SKM-1 (cell line): ENCODE data around the gene ERN1.

ENCODE experiments used
- DNase-seq: peaks from one replicate; lab custom pipeline; 2025; ENCODE audit not compliant: unreplicated experiment; lab: John Stamatoyannopoulos, UW

Gene ERN1

DNA sequence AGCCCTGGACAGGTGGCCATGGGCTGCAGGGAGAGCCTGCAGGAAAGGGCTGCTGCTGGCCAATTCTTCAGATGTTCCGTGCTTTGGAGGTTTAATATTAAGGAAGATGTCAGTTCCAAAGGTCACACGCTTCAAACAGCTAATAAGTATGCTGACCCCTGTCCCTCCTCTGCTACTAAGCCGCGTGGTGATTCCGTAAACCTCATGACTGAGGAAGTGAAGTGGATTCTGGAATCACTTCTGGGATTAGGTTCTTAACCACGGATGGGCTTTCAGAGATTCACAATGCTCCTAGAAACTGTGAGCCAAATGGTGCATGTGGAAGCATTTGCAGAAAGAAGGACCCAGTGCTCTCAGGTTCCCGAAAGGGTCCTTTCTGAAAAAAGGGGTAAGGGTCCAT lies 28.5 kb upstream of the ERN1 start:
- DNase-seq, result no peak

DNA sequence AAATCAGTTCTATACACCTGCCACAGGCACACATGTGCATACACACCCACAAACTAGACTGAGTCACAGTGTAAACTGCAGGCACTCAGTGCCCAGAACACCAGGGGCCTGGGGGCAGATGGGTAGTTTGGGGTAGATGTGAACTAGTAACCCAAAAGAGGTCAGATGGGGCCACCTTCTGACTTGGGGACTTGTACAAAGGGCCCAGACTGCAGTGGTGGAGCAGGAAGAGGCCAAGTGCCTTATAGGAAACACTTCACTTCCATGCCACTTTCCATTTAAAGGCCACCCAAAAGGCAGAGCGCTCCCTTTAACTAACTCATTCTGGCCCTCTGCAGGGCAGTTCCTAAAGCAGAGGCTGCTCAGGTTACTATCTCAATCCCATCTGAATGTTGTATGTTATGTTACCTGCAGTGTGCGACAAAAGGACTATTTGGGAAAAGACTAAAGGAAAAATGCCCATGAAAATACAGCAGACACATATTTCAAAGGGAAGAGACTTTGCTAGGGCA lies 27.8 kb upstream of the ERN1 start:
- no peak for DNase-seq

DNA sequence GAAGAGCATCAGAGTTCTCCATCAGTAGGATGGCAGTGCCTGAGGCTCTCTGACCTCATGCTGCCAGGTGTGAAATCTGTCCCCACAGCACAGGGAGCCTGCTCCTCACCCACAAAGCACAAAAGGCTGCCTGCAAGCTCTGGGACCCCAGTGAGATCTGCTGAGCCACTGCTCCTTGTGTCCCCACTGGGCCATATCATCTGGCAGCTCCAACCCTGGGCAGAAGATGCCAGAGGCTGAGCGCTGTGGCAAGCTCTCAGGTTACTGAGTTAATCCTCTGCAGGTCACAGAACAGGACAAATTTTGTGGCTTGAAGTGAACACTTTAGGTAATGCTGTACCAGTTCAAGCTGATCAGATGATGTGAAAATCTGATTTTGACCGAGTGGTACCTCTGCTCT lies 26.7 kb upstream of the ERN1 start:
- DNase-seq, result no peak

DNA sequence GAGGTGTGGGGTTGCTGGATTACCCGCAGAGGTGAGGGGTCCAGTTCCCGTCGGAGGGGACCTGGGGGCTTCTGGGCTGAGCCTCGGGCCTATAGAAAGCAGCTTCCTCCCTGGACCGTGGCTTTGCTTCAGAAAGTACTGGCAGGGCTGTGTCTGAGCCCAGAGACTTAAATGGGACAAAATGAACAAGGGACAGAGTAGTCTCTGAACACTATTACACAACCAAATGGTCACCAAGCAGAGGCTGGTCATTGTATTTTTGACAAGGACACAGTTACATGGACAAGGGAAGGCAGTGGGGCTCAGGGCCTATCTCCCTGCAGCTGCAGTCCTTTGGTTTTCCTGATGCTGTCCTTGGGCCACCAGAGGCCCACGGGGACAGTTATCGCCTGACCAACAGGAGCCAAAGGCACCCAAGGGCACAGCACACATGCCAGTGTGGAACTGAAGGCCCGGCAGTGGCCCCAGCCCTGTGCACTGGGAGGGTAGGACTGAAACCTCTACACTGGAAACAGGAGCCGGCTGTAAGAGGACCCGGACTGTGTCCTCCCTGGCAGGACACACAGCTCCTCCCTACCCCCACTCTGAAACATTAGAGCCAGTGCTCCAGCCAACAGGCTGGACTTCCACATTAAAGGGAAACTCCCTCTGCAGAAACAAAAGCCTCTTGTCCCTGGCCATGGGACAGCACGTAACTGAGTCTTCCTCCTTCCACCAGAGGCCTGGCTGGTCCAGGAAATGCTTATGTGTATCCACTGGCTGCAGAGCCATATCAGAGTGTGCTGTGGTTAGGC lies 26.0 kb upstream of the ERN1 start:
- DNase-seq, result no peak

DNA sequence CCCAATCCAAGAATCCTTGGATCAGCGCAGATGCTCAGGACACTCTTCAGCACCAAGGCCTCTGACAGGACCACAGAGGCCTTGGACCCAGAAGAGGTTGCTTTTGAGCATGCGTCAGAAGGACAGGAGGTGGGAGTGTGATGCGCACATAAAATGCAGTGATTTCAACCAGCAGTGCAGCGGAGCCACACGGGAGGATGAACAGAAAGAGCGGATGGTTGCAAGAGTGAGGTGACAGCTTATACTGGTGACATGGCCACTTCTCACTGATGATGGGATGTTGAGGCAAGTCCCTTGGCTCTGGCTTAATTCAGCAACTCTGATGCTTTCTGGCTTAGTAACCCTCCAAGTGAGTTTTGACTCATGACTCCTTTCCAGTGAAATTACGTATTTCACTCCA lies 25.2 kb upstream of the ERN1 start:
- no peak for DNase-seq

DNA sequence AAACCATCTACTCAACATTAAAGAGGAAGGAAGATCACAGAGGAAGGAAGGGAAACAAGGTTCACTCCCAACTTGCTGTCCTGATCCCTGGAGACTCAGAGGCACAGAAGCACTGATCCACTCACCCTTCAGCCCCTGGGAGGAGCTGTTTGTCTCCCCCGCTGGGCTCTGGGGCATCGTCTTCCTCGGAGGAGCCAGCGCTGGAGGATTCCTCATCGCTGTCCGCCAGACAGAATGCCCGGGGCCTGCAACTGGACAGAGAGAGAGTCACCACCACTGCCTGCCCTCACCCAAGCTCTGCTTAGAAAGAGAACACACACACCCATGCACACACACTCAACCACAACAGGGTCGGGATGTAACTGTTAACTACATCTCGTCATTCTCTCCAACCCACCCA lies 24.8 kb upstream of the ERN1 start:
- no peak for DNase-seq

DNA sequence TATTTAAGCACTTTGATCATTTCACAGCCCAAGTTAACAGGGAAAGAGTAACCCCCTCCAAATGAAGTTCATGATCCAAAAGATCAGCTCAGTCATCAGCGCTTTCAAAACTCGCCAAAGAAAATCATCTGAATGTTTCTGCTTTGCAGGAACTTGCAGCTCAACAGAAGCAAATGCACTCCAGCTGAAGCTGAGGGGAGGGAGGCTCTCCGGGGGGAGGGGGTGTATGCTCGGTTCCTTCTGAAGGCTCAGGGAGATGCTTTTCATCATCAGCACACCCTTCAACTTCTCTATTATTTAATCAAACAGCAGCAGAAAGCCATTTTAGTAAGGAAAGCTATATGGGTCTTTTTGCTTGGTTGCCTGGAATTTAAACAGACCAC lies 24.4 kb upstream of the ERN1 start:
- DNase-seq, result no peak

DNA sequence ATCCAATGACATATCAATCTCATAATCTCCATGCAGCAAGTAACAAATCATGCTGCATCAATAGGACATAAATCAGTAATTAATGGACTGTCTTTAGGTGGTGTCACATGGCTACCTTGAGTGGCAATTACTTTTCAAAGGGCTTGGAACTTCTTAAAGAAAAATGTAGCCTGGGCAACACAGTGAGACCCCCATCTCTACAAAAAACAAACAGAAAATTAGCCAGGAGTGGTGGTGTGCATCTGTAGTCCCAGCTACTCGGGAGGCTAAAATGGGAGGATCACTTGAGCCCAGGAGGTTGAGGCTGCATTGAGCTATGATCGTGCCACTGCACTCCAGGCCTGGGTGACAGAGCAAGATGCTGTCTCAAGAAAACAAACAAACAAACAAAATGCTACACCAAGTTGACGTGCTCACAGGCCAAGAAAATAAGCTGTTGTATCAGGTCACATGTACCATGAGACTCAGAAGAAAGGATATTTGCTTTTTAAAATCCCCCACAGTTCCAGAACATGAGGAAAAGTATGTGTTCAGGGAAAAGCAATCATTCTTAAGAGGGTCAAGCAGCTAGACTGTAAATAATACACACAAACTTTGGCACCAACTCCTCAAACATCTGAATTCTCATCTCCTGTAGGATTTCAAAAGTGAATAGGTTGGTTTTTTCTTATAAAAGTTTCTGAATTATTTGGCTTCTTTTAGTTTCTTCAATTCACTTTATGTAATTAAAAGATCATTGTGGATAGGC lies 23.8 kb upstream of the ERN1 start:
- DNase-seq, result no peak

DNA sequence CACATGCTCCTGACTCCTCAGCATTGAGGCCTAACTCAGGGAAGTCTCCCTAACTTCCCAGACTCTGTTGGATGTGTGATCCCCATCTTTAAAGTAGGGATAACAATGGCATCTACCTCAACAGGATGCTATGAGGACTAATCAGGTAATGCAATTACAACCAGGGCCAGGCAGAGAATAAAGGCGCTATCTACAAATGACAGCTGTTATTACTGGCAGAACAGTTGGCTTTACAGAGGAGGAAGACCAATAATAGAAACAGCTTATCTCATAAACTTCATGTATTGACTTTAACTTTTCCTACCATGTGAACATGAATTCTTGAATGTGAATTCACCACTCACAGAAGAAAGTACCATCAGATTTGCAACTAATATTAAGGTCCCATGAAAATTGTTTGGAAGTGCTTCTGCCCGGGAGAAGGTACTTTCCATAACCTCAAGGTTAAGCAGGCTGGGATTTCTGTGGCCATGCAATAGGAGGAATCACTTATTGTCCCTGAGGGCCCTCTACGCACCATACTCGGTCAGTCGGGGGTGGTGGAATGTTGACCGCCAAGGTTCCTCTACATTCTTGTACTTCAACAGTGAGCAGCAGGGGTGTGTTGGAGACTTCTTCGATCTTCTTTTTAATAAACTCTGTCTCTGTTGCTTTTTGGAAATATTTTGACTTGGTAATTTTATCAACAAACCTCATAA lies 22.6 kb upstream of the ERN1 start:
- DNase-seq, result no peak

DNA sequence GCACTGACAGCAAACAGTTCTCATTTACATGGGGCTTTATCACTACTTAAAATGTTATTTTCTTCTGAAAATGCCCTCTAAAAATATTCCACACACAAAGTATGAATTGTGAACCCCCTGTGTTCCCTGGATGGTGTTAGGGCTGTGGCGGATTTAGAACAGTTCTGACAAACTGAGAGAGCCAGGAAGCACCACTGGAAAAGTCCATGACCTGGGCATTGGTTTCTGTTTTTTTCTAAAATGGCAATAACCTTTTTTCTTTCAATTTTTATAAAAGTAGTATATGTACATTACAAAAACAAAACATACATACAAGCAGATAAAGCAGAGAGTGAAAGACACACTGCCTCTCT lies 21.0 kb upstream of the ERN1 start:
- no peak for DNase-seq

DNA sequence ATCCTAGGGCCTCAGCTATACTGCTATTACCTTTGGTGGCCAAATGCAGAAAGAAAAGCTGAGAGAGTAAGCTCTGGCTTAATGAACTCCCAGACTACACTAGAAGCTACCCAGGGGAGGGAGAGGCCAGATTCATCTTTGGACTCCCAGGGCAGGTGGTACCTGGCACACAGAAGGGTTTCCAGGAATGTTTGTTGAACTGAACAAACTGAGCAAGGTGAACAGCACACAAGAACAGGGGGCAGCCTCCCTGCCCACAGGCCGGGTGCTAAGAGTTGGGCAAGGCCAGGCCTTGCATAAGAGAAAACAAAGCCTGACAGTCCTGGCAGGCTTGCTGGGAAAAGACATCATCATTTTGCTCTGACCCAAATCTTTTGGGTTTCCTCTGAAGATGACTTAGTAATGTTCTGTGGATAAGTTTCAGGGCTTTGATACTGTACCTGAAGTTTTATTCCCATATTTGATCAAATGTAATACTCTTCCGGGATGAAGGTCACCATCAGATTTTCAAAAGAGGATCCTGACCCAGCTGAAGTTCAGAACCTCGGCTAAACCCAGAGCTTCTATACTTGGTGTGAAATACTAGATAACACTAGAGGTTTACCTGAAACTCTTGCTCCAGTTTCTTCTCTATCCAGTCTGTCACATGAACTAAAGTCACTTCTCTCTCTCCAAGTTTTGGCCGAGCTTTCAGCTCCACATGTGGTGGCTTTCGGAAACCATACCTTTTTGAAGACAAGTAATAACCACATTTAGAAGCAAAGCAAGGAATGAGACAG lies 20.5 kb upstream of the ERN1 start:
- DNase-seq, result no peak

DNA sequence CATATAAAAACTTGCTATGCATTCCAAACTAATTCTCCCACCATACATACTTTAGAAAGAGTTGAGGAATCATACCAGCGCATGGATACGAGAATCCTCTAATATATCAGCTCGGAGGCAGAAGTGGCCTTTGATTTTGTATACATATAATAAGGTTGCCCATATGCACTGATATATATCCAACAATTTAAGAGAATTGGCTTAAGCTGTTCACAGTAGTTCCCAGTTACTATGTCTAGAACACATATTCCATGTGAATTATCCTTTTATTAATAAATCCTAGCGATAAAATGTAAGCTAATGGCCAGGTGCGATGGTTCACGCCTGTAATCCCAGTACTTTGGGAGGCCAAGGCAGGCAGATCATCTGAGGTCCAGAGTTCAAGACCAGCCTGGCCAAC lies 19.3 kb upstream of the ERN1 start:
- DNase-seq, result no peak

DNA sequence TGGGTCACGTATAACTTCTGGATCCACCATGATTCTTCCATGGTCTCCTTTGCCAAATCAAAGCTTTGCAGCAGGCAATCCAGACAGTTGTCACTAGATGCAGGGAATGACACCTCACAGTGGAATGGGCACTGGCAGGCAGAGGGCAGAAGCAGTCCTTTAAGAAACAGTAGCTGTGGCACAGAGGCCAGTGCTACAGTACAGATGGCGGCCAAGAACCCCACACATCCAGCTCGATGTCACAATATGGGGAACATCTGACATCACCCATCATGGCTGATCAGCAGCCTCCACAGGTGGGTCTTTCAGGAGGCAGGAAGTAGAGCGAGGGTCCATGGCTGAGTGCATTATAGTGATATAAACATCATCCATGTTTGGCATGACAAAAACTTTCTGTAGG lies 18.8 kb upstream of the ERN1 start:
- no peak for DNase-seq

DNA sequence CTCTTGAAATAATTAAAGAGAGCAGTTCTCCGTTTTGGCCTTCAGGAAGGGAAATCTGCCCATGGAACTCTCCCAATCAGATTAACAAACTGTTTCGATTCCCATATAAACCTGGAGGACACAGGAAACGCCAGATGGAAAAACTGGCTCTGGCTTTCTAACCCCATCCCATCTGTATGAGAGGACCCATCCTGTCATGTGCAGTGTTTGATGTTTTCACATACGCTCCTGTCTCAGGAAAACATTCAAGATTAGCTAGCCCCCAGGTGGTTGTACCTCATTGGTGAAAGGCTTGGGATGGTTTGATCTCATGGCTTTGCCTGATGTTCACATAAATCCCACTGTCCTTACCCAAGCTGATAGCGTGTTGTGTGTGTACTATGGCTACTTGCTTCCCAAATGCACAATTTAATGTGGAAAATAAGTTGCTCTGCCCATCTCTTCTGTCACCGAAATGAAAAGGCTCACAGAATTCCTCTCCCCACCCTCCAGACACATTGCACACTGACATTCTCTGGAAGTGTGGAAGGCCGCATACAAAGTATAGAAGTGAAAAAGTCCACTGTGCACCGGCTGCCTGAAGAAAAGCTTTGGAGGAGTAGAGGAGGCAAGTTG lies 18.2 kb upstream of the ERN1 start:
- DNase-seq, result no peak

DNA sequence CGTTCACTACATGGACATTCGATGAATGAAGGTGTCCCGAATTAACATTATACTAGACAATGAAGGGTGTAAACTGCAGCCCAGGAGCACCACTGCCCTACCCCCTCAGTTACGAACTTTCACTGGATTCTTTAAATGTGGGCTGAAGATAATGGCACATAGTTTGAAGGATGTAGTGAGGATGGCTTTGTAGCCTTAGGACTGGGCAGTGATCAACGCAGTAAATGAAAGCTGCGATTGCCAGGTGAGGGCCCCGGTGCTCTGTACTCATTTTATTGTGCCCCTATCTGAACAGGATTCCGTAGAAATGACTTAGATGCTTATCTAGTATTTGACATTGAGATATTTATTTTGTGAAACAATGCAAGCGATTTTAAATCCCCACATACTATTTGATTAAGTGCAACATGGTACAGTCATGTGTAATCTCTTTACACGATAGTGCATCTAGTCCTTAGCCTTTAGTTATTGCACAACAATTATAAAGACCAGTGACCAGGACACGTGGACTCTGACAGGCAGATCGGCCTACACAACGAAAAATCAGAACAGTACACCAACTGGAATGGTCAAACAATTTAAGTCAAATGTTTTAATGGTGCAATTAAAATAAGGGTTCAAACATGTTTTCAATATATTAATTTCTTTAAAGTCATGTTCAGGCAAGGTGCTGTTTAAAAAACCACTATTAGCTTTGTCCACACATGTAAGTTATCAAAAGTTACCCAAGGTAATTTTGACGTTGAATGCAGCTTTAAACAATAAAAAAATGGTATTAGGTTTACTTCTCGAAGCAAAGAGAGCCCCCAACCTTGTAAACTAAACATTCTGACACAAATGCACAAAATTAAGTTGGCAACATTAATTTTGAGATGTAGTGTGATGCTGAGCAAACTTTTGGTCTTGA lies 17.4 kb upstream of the ERN1 start:
- DNase-seq, result no peak

DNA sequence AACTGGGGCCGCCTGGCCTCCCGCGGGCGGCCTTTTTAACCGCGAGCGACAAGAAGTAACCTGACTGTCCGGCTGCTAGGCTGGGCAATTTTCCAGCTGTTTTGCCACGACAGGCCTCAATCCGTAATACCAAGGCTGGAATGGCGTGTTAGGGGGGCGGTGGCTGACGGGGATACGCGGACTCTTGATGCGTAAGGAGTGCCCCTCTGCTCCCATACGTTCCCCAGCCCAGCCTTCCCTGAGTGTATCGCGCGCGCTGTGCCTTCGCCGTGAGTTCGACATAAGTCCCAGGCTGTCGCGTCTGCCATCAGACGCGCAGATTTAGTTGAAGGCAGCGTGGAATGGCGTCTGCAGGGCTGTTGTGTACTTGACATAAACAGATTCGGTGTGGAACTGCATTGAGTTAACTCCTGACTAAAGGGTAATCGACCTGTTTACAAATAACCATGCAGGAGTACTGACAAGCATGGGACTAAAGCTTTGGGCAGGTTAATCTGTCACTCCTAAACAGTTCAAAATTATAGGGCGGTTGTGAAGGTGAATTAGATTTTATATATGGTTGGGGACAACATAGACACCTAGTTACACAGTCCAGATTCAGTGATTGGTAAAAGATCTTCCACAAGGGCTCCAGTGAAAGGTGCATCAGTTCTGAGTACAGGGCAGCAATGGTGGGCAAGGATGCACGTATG lies 16.6 kb upstream of the ERN1 start:
- no peak for DNase-seq

DNA sequence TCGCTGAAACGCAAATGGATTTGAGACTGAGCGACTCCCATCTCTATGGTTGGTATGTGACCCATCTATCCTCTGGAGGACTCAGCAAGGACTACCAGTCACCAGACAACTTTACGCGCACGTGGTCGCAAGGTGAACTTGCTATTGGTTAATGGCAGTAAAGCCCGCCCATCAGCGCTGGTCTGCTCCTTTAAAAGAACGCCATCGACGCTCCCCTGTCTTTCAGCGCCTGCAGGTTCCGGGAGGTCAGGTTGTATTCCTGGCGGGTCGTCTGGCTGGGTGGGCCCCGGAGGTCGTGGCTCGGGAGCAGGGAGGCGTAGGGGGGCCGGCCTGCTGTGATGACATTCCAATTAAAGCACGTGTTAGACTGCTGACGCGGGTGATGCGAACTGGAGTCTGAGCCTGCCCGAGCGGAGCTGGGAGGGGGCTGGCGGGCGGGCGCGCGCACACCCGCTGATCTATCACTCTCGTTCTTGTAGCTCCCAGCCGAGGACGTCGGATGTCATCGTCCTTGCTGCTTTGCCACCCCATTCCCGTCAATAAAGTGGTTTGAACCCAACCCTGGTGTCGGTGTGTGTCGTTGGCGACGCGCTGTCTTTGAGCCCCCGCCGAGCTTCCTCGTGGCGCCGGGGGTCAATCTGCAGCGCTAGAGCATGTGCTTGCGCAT lies 15.9 kb upstream of the ERN1 start:
- DNase-seq, result peak; percentile 98

DNA sequence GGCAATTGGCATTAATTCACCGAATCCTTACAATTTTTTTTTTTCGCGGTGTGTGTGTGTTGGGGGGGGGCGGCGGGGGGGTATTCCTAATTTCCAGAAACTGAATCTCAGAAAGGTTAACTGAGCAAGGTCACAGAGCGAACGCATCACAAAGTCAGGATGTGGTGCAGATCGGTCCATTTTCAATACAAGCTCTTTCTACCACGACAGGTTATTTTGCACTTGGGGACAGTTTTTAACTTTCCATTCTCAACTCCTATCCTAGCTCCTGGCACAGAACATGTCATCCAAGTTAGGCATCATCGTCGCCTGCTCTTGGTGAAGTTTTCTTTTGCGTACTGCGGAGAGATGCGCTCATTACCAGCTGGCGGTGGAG lies 15.4 kb upstream of the ERN1 start:
- no peak for DNase-seq

DNA sequence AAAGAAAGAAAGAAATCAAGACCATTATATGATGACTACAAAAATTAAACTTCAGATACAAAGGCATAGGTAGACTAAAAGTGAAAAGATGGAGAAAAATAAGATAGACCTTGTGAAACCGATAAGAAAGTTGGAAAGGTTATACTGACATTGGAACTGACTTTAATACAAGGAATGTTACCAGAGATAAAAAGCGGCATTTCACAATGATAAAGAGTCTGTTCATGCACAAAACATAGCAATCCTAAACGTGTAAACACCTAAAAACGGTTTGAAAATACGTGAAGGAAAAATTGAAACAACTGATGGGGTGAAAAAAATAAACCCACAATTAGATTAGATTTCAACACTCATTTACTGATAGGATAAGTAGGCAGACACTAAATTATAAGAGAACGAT lies 9.6 kb upstream of the ERN1 start:
- no peak for DNase-seq
